Hematopoietic multipotent progenitor cell (in vitro differentiated cells): Measurements from ENCODE around the gene SLPI. TPM values are rescaled to one million over a fixed set of nuclear protein-coding genes. Genes with fewer than 3 reads are reported as not detected.

Source experiments
- DNase-seq, 3 donors: peaks; one replicate each; pipeline ENCODE4 v3.0.0-alpha.2; 2011 to 2015; ENCODE audit warnings: low read depth in 2 of 3, low spot score in 2 of 3
- total RNA-seq: library from RNA; depleted of rRNA; stranded (reverse); fragments of >200 nt; gene quantifications from one replicate; pipeline ENCODE4 v1.2.3, GENCODE V29; 2012

SLPI gene, protein sequence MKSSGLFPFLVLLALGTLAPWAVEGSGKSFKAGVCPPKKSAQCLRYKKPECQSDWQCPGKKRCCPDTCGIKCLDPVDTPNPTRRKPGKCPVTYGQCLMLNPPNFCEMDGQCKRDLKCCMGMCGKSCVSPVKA
- total RNA-seq, result not detected

DNA sequence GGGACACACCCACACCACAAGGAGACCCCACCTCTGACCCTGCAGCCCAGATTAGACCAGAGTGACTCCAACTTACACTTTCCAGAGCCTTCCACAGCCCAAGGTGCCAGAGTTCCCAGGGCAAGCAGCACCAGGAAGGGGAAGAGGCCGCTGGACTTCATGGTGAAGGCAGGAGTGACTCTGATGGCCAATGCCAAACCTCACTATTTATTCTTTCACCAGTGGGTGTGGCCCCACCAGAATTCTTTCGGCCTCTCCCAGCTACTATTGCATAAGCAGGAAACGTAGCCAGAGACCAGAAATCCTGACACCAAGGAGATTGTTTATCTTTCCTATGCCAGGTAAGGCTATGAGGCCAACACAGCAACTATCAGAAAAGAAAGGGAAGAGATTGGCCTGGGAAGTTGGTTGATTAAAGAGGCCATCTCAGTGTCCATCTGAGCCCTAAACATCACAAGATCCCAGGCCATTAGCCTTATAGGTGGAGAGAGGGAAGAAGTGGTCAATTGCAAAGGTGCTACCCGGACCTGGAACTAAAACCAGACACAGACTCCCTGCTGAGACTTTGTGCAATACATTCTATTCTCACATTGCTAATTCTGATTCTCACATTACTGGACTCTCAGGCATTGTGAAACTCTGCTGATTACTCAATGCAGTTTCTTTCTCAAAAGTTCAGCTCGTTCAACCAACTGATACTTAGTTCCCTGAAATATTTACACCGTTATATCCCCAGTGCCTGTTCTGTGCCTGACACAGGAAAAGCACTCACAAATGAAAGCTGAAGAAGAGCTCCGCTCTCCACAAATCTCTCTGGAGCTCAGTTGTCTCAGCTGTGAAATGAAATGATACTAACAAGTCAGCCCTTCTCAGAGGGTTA, at the start of gene SLPI:
TSS of gene SLPI (minus strand) at position 182 of the 880 bp plus-strand sequence. CDS start at position 161, 21 bp downstream.
- no peak for DNase-seq

DNA sequence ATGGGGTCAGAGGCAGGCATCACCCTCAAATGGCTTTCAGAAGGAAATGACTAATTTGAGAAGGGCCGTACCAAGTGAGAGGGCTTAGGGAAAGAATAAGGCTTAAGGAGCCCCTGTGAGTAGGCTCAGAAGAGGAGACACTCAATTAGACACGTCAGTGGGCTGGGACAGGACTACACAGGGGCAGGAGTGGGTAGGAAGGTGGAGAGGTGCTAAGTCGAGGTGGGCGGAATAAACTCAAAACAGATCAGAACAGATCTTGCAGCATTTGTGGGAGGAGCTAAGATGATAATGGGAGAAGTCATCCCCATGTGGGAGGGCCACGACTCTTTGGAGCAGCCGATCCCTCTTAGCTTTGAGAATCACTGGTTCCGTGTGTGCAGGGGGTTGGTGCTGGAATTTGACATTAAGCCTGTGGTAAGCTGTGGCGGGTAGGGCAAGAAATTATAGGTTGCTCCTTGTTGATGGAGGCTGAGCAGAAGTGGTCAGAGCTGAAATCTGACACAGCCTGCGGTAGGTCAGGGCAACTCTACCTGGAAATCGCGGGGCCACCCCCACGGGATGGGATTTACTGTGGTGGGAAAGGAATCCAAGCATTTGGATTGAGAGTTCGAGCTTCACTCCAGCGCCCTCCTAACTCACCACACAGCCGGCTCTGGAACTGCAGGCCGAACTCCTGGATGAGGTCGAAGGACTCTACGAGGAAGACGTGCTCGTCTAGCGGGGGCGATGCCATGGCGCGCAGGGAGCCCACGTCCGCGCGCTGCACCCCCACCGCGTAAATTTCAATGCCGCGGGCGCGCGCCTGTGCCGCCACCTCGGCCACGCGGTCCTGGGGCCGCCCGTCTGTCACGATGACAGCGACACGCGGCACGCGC, 49.5 kb upstream of the SLPI start:
- DNase-seq, result no peak

DNA sequence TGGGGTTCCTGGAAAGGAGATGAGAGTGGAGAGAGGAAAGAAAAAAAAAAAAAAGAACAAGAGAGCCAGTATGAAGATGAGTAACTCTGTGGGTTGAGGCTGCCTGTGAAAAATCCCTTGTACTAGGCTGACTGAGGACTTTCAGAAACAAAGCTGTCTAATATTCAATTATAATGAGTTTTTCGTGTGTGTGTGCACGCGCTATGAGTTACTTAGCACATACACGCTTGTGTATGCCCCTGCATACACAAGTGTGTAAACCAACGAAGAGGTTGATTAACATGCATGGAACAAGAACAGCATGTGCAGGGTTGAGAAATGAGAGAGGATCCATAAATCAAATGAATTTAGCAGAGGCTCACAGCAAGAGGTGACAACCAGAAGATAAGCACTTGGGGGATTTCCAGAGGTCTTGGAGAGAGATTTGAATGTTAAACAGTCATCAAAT, 47.5 kb upstream of the SLPI start:
- no peak for DNase-seq

DNA sequence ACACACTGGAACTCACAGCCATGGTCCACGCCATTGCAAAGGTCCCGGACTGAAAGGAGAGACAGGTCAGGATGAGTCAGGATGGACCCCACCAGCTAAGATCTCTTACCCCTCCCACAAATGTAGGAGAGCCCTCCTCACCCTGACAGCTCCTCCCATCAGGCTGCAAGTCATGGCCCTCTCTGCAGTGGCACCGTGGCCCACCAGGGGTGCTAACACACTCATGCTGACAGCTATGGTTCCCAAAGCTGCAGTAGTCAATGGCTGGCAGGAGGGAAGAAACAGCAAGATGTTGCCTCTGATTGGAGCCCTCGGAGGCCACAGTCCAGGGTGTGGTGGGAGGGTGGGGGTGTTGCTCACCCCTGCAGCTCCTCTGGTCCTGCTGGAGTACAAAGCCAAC, 46.6 kb upstream of the SLPI start:
- DNase-seq, result peak in 2 of 3 donors; percentile 54 to 64

DNA sequence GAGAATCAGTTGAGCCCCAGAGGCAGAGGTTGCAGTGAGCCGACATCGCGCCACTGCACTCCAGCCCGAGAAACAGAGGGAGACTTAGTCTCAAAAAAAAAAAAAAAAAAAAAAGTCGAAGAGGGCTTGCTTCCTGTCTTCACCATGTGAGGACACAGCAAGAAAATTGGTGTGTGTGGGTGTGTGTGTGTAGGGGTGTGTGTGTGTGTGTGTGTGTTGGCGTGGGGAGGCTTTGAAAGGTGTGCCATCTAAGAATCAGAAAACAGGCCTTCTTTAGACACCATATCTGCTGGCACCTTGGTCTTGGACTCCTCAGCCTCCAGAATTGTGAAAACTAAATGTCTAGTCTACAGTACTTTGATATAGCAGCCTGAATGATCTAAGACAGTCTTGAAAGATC, 45.4 kb upstream of the SLPI start:
- no peak for DNase-seq

DNA sequence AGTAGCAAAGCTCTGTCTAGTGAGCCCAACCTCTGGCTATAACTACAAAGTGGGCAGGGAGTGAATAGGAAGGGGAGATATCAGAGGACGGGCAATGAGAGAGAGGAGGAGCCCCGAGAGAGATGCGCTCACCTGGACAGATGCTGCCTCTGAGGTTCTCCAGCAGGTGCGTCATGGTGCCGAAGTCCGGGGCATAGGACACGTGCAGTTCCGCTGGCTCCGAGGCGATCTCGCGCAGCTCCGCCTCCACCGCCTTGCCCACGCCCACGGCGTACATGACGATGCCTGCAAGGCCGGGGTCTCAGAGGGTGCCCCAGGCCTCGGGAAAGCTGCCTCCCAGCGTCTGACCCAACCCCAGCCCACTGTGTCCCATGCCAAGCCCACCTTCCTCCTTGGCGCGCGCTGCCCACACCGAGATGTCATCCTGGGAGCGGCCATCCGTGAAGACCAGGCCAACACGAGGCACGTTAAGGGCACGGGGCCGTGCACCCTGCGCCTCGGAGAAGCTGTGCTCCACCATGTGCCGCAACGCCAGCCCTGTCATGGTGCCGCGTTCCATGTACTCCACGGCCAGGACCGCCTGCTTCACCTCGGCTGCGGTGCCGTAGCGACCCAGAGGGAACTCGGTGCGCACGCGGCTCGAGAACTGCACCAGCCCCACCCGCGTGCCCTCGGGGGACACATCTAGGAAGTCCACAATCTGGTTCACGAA, 43.6 kb upstream of the SLPI start:
- DNase-seq, result no peak

DNA sequence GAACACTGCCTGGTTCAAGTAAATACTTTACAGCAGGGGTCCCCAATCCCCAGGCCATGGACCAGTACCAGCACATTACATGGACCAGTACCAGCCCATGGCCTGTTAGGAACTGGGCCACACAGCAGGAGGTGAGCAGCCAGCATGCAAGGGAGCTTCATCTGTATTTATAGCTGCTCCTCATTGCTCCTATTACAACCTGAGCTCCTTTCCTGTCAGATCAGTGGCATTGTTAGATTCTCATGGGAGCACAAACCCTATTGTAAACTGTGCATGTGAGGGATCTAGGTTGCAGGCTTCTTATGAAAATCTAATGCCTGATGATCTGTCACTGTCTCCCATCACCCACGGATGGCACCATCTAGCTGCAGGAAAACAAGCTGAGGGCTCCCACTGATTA, 40.3 kb upstream of the SLPI start:
- DNase-seq, result no peak

DNA sequence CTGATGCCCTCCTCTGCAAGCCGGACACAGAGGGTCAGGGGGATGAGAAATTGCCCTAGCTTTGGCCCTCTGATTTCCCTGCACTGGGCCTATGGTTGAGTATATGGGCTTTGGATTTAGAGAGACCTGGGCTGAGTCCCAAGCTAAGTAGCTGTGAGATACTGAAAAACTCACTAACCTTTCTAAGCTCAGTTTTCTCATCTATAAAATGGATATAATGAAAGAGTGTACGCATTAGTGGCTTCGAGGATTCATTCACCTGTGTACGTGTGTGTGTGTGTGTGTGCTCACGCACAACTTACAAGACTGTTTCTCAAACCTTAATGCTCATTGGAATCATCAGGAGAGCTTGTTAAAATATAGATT, 39.6 kb upstream of the SLPI start:
- DNase-seq, result no peak

DNA sequence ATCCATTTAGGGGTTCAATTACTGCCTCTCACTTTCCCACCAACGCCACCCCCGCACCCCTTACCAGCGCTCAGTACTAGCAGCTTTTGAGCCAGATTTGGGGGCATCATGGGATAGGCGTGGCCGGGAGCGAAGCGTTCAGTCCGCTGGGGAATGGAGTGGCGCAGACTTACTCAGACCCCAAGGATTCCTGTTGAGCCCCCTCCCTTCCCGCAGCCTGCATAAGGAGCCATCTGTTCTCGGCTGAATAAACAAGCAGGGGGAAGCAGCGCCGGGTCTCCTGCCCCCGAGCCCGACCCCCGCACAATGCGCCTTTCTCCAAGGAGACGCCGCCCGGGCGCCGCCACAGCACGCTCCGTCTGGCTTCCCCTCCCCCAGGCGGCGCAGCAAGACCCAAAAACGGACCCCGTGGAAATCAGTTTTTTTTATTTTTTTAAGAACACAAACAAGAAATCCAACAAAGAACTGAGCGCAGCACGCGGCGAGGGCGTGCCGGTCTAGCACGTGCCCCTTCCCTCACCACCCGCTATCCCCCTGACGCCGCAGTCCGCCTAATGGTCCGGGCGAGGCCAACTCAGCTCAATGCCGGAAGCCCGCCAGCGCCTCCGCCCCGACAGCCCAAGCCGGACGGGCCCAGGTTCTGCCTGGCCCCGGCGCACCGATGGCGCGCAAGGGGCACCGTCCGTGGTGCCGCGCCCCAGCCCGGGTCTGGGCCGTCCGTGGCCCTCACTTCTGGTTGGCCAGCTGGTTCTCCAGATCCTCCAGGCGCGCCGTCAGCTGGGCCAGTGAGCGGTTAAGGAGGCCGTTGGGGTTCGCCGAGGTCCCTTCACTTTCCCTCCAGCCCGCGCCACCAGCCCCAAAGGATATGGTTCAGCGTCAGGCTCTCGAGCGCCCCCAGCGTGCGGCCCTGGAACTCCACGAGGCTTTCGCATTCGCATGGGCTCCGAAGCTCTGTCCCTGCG, 39.0 kb upstream of the SLPI start:
- peak; percentile 40 to 83 (median 81) for DNase-seq

DNA sequence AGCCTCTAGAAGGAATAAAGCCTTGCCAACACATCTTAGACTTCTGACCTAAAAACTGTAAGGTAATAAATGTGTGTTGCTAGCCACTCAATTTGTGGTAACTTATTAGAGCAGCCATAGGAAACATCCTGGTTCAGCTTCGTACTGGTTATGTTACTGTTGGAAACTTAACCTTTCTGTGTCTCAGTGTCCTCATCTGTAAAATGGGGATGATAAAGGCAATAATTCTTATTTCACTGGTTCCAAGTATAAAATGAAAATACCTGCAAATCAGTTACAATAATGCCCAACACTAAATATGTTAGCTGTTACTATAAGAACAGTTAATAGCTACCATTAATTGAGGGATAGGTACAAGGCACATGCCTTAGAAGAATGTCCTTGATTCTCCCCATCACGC, 38.0 kb upstream of the SLPI start:
- no peak for DNase-seq

DNA sequence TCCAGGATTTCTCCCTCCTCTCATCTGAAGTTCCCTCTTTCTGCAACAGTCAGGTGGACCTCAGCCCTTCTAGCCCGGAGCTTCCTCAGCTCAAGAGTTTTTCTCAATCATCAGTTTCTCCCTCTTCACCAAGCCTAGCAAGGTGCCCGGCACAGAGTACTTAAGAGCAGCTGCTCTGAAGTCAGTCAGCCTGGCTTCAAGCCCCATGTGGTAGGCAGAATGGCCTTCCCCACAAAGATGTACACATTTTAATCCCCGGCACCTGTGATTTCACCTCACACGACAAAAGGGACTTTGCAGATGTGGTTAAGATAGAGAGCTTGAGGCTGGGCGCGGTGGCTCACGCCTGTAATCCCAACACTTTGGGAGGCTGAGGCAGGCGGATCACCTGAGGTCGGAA, 37.2 kb upstream of the SLPI start:
- no peak for DNase-seq

DNA sequence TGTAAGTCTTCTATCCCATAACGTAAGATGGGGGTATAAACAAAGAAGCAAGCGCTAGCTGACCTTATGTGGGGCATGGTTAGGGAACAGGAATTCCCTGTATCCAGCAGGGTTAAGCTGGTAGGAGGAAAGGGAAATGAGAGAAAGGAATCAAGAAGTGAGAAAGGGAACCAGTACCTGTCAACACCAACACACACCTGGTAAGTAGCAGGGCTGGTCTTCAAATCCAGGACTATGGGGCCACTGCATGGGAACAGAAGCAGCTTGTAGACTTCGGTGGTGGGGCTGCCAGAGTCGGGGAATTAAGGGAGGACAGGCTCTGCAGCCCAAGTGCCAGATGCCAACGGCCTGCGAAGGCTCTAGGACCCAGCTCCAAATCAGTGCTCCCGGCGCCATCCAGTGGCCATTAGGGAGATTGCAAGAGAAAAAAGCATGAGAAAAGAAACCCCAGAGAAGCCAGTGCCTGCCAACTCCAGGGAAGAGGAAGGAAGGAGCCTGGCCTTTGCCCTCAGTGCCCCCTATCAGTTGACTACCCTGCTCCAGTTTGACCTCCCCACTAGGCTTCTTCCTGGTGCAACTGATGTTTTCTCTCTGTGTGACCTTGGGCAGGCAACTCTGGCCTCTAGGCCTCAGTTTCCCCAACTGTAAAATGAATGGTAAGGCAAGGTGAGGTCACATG, 36.5 kb upstream of the SLPI start:
- peak; percentile 36 to 89 (median 70) for DNase-seq

DNA sequence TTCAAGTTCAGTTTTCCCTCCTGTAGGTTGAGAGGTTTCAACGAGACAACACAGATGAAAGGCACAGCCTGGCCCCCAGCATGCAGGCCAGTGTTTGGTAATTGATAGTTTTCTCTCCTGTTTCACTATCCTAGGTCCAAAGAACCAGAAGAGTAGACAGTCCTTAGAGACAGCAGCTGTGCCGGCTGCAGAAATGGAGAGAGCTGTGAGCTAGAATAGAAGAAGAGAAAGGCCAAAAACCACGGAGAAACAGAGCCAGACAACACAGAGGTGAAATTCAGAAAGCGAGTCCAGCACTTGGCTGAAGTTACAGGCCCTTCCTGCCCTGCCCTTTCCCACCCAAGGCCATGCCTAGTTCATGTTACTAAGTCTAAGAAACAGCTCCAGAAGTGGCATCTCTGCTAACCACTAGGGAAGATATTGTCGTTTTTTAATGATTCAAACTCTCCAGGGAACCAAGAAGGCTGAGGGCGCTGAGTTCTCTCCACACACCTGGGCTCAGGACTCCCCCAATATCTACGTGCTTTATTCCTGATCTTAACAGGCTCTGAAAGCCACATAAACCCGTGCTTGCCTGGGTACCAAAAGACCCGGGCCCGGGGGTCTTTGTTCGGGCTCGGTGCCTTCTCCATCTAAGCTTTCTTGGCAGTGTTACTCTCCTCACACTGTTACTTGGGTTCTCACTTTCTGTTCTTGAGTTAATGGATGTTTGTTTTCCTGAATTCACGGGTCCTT, 35.7 kb upstream of the SLPI start:
- DNase-seq, result no peak

DNA sequence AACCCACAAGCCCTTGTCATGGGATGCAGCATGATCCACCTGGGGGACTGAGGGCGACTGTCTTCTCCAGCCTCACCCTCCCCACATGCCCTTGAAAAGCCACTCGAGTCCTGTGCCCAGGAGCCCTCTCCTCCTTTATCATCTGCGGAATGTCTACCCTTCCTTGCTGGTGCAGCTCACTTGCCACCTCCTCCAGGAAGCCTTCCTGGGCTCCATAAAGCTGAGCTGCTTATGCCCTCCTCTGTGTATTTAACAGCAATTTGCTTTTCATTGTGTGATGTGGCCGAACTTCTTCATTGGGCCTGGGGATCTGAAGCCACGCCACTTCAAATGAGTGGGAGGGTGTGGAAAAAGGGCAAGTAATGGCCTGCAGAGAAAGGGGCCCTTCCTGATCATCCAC, 34.5 kb upstream of the SLPI start:
- DNase-seq, result no peak

DNA sequence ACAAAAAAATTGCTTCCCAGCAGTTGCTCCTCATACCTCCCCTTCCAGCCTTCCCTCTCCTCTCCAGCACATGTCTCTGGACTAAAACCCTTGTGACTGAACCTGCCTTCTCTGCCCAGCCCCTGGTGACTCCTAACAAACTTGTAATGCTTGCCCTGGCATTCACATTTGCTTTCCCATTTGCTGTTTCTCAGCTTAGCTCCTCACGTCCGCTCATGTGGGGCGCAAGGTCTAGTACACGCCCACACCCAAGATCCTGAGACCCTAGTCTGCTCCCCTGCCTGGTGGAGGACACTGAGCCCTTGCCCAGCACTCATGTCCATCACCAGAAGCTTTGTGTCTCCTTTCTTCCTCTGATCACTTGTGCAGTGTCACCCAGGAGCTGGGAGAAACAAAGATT, 34.0 kb upstream of the SLPI start:
- no peak for DNase-seq

DNA sequence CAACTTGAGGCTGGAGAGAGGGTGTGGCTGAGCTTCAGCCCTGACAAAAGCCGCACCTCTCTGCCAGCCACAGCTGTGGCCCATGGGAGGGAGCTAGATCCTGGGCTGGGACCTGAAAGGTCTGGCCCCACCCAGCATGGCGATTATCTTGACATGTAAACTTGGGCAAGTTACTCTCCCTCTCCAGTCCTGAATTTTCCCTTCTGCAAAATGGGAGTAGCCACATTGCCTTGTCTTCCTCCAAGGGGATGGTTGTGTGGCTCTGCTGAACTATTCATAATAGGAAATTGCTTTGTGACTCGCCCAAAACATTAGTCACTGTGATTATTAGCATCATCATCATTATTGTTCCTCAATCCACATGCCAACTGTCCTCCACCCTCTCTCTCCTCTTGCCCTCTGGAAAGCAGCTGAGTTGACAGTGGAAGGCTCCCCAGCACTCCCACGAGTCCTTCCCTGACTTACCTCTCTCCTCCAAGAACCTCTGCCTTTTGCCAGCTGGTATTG, 29.2 kb upstream of the SLPI start:
- no peak for DNase-seq

DNA sequence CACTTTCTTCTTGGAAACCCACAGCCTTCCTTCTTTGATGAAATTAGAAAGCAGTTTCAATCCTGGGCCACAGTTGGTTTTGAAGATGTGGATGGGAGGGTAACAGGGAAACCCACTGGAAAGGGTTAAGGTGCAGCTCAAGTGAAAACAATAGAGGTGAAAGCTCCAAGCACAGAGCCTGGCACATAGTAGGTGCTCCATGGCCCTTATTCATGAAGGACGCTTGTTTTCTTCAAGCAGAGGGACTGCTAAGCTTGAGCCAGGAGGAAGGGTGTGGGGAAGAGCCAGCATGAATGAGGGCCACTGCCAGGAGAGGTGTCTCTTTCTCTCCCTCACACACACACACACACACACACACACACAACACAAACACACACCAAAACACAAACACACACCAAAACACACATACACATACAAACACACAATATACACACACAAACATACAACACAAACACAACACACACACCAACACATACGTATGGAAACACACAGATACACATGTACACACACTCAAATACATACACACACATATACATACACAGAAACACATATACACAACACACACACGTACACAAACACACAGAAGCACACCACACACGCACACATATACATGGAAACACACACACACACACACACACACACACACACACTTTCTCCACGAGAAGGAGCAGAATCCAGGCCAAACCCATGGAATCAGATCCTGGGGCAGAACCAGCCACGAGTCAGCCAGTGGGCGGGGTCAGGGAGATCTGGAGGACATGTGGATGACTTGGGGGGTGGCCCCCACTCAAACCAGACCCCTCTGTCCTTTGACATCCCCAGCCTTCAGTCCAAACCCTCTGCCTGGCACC, 28.6 kb upstream of the SLPI start:
- no peak for DNase-seq
